Lung microvascular endothelial cell (primary cell): ENCODE results near the gene NOB1. TPM values are rescaled to one million over a fixed set of nuclear protein-coding genes. Genes with fewer than 3 reads are reported as not detected.

ENCODE experiments used
- DNase-seq, 2 donors: peaks; one replicate each; pipeline versions ENCODE4 v3.0.0 to v3.0.0-alpha.2; 2010; ENCODE audit warnings: low read depth in 2 of 2
- total RNA-seq: library from RNA; depleted of rRNA; stranded (reverse); fragments of >200 nt; gene quantifications from 2 replicates; pipeline ENCODE4 v1.2.1, GENCODE V29; 2014

The NOB1 gene
- total RNA-seq, 1 donor from 2014 or later = 12.7 TPM

GRCh38 chr16:69721441-69721957 lies 33.2 kb downstream of the NOB1 start:
- no peak for DNase-seq

- DNase-seq = no peak
These were observed 33.8 kb downstream of the NOB1 start for GRCh38 chr16:69720822-69721430.

GRCh38 chr16:69718111-69718764 lies 36.5 kb downstream of the NOB1 start:
- DNase-seq = no peak

GRCh38 chr16:69717066-69717465 lies 37.7 kb downstream of the NOB1 start:
- no peak for DNase-seq

- no peak for DNase-seq
These were observed 41.7 kb downstream of the NOB1 start for GRCh38 chr16:69712914-69713581.

GRCh38 chr16:69712277-69712676 lies 42.4 kb downstream of the NOB1 start:
- DNase-seq = no peak

GRCh38 chr16:69711115-69711740 lies 43.5 kb downstream of the NOB1 start:
- peak in 1 of 2 donors; percentile 17 for DNase-seq

- DNase-seq = peak; percentile 72 to 73
These were observed 45.2 kb downstream of the NOB1 start for GRCh38 chr16:69709456-69710084.

GRCh38 chr16:69707920-69708683 lies 46.6 kb downstream of the NOB1 start:
- no peak for DNase-seq

GRCh38 chr16:69706975-69707340 lies 47.8 kb downstream of the NOB1 start:
- DNase-seq = no peak

- DNase-seq = peak in 1 of 2 donors; percentile 41
These were observed 48.3 kb downstream of the NOB1 start for GRCh38 chr16:69706256-69706974.

- no peak for DNase-seq
These were observed 51.1 kb downstream of the NOB1 start for GRCh38 chr16:69703638-69704037.

- no peak for DNase-seq
These were observed 52.9 kb downstream of the NOB1 start for GRCh38 chr16:69701866-69702265.

- DNase-seq = no peak
These were observed 53.3 kb downstream of the NOB1 start for GRCh38 chr16:69701452-69701851.

- no peak for DNase-seq
These were observed 54.8 kb downstream of the NOB1 start for GRCh38 chr16:69699915-69700314.

- no peak for DNase-seq
These were observed 56.3 kb downstream of the NOB1 start for GRCh38 chr16:69698404-69698803.

- DNase-seq = no peak
These were observed 60.8 kb downstream of the NOB1 start for GRCh38 chr16:69693916-69694315.

- peak in 1 of 2 donors; percentile 4 for DNase-seq
These were observed 62.5 kb downstream of the NOB1 start for GRCh38 chr16:69691980-69692911.
